ENCODE measurements around the gene XYLT2.
"Not testable (repeated sequence)": the region's sequence is repeated elsewhere in the genome, so short reads cannot be mapped to it uniquely, and the experiment has no call there.

Gene XYLT2

GRCh38 chr17:50393700-50394099, 47.8 kb downstream of the XYLT2 start:
- no peak overlapping the region for H3K27ac ChIP-seq
- TF ChIP-seq CTCF (IDR thresholded peaks at IDR 0.05) = no peak
- H3K36me3 ChIP-seq = peaks cover 59% of the 10 kb centered on the region

GRCh38 chr17:50394711-50395110, 48.8 kb downstream of the XYLT2 start:
- no peak for TF ChIP-seq CTCF (IDR thresholded peaks at IDR 0.05)
- no peaks in the 10 kb centered on the region for H3K27me3 ChIP-seq
- H3K4me3 ChIP-seq (ENCODE audit: low read depth in 1 of 2, low read length in 1 of 2) = no peak overlapping the region
- no peak overlapping the region for H3K27ac ChIP-seq
- peaks cover 49% of the 10 kb centered on the region for H3K36me3 ChIP-seq
- no peaks in the 10 kb centered on the region for H3K9me3 ChIP-seq
- H3K4me1 ChIP-seq (ENCODE audit: control insufficient read depth in 1 of 2, insufficient read depth in 1 of 2, low read depth in 1 of 2, low read length in 1 of 2) = peaks cover 20 to 21% of the 10 kb centered on the region in 2 experiments

More at GRCh38 chr17:50393700-50394099, 47.8 kb downstream of the XYLT2 start:
- Histone ChIP-seq H3K4me1 (ENCODE audit: control insufficient read depth in 1 of 2, insufficient read depth in 1 of 2, low read depth in 1 of 2, low read length in 1 of 2) (peaks cover 20 to 21% of the 10 kb centered on the region in 2 experiments), H3K4me3 (ENCODE audit: low read depth in 1 of 2, low read length in 1 of 2) (no peak overlapping the region), H3K27me3 (no peaks in the 10 kb centered on the region), H3K9me3 (no peaks in the 10 kb centered on the region)

DNA sequence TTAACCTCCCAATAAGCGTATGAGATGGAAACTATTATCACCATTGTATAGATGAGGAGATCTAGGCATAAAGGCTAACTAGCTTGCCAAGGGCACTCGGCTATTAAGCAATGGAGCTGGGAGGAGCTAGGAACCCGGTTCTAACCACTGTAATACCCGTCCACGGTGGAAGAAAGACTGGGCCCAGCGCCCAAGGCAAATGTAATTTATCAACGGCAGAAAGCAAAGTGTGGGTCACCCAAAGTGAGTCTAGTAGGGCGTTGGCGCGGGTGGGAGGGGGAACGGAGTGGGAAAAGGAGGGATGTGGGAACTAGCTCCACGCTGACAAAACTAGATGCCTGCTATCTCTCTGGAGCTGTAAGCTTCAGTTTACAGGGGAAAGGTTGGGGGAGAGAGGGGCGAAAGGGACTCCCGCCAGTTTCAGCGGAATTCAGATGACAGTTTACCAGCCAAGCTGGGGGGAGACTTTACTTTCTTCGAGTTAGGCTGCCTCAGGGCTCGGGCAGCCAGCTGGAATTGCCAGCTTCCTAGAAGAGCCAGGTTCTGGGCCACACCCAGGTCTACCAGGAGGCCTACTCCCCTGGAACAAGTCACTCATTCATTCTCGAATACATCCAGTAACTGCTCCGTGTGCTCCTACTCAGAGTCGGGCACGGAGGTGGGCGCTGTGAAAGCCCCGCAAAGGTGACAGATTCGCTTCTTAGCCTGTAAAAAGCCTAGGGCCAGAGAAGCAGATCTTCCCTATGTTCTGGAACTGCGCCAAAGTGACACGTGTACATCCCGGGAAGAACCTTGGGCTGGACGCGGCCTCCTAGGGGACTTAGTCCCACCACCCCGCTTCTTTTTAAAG, 50.6 kb downstream of the XYLT2 start:
- Histone ChIP-seq H3K36me3 (peaks cover 34% of the 10 kb centered on the region), H3K27me3 (no peaks in the 10 kb centered on the region), H3K27ac (peak overlapping the region; percentile 69), H3K4me3 (ENCODE audit: low read depth in 1 of 2, low read length in 1 of 2) (peak overlapping the region; percentile 81 to 87), H3K4me1 (ENCODE audit: control insufficient read depth in 1 of 2, insufficient read depth in 1 of 2, low read depth in 1 of 2, low read length in 1 of 2) (peaks cover 20 to 21% of the 10 kb centered on the region in 2 experiments), H3K9me3 (no peaks in the 10 kb centered on the region)
- TF ChIP-seq CTCF (IDR thresholded peaks at IDR 0.05) = no peak

DNA sequence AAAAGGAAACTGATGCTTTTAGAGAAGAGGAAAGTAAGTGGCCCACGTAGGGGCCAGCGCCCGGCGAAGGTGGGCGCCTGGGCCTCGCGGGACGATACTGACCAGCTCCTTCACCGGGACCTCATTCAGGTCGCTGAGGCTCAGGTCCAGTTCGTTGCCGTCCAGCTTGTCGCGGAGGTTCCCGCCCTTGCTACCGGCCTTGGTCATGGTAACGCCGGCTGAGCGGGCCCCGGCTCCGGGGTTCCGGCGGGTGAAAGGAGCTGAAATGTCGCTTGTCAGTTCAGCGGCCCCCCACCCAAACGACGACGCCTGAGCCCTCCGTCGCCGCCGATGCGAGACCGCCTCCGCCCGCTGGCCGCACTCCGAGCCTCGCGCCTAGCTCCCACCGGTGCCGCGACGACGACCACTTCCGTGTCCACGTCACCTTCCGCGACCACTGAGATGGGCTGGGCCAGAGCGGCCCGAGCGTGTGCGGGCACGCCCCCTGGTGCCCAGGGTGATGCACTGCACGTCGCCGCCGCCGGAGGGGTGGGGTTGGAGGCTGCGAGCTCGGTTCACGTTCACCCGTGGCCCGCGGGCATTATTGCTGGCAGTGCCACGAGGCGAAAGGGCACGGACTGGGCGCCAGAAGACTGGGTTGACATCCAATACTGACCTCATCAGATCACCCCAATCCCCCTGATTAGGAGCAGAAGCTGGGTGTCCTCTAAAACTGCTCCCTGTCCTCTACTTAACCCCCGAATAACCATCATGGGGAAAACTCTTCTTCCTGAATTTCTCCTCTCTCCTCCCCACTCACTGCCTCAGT, 51.4 kb downstream of the XYLT2 start, which contains the start of gene LRRC59:
TSS of gene LRRC59 (minus strand) at position 413 of the 808 bp plus-strand sequence. CDS start at position 207, 206 bp downstream.
- TF ChIP-seq CTCF (IDR thresholded peaks at IDR 0.05) = peak; percentile 99
- peak within 1 kb of the TSS; percentile 81 to 87 for H3K4me3 ChIP-seq (ENCODE audit: low read depth in 1 of 2, low read length in 1 of 2)
- peak within 1 kb of the TSS; percentile 69 for H3K27ac ChIP-seq

DNA sequence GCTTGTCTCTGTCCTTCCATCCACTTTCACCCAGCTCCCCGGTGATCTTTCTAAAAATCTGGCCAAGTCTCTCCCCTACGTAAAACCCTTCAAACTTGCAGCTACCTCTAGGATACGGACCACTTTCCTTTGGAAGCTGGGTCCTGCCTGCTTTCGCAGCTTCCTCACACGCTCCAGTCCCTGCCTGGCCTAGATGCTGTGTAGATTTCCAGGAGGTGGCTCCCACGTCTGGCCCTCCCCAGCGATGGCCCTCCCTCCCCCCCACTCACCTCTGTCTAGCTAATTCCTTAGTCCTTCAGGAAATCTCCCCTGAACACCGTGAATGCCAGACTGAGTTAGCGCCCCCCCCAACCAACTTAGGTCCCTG, 52.0 kb downstream of the XYLT2 start:
- Histone ChIP-seq H3K27me3 (no peaks in the 10 kb centered on the region), H3K27ac (no peak overlapping the region), H3K36me3 (peaks cover 19% of the 10 kb centered on the region), H3K4me1 (ENCODE audit: control insufficient read depth in 1 of 2, insufficient read depth in 1 of 2, low read depth in 1 of 2, low read length in 1 of 2) (peaks cover 20 to 21% of the 10 kb centered on the region in 2 experiments), H3K9me3 (no peaks in the 10 kb centered on the region), H3K4me3 (ENCODE audit: low read depth in 1 of 2, low read length in 1 of 2) (peak overlapping the region; percentile 81 to 87)
- no peak for TF ChIP-seq CTCF (IDR thresholded peaks at IDR 0.05)

More for the DNA sequence above, 51.4 kb downstream of the XYLT2 start, which contains the start of gene LRRC59:
- peaks cover 20 to 21% of the 10 kb centered on the region in 2 experiments for H3K4me1 ChIP-seq (ENCODE audit: control insufficient read depth in 1 of 2, insufficient read depth in 1 of 2, low read depth in 1 of 2, low read length in 1 of 2)
- no peaks in the 10 kb centered on the region for H3K9me3 ChIP-seq
- no peaks in the 10 kb centered on the region for H3K27me3 ChIP-seq
- peaks cover 25% of the 10 kb centered on the region for H3K36me3 ChIP-seq

DNA sequence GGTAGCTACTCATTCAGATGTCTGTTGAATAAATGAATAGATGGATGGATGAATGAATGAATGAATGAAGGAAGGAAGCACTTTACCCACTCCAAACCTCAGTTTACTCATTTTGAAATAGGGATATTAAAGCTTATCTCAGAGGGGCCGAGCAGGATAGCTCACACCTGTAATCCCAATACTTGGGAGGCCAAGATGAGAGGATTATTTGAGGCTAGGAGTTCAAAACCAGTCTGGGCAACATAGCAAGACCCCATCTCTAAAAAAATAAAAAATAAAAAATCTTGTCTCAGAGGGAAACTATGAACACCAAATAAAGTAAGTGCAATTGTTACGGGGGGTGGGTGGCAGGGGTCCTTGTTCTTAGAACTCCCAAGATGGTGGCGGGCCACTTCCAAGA, 52.7 kb downstream of the XYLT2 start:
- not testable (repeated sequence) for H3K4me3 ChIP-seq (ENCODE audit: low read depth in 1 of 2, low read length in 1 of 2); H3K9me3 ChIP-seq; H3K27ac ChIP-seq; H3K27me3 ChIP-seq
- Histone ChIP-seq H3K4me1 (ENCODE audit: control insufficient read depth in 1 of 2, insufficient read depth in 1 of 2, low read depth in 1 of 2, low read length in 1 of 2) (peaks cover 20 to 21% of the 10 kb centered on the region in 2 experiments), H3K36me3 (peaks cover 12% of the 10 kb centered on the region)

GRCh38 chr17:50399591-50399990, 53.7 kb downstream of the XYLT2 start:
- H3K27ac ChIP-seq; H3K9me3 ChIP-seq; H3K36me3 ChIP-seq; H3K27me3 ChIP-seq; H3K4me3 ChIP-seq (ENCODE audit: low read depth in 1 of 2, low read length in 1 of 2): not testable (repeated sequence)
- peaks cover 20 to 21% of the 10 kb centered on the region in 2 experiments for H3K4me1 ChIP-seq (ENCODE audit: control insufficient read depth in 1 of 2, insufficient read depth in 1 of 2, low read depth in 1 of 2, low read length in 1 of 2)

DNA sequence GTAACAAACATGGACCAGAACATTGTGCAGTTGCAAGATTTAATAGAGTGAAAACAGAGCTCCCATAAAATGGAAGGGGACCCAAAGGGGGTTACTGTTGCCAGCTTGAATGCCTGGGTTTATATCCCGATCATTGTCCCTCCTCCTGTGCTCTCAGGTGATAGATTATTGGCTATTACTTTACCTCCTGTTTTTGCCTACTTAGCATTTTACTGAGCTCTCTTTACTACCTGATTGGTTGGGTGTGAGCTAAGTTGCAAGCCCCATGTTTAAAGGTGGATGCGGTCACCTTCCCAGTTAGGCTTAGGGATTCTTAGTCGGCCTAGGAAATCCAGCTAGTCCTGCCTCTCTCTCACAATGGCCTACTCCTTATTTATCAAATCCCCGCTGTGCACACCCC, 59.4 kb downstream of the XYLT2 start:
- not testable (repeated sequence) for H3K36me3 ChIP-seq; H3K27me3 ChIP-seq; H3K27ac ChIP-seq; H3K4me3 ChIP-seq (ENCODE audit: low read depth in 1 of 2, low read length in 1 of 2); H3K4me1 ChIP-seq (ENCODE audit: control insufficient read depth in 1 of 2, insufficient read depth in 1 of 2, low read depth in 1 of 2, low read length in 1 of 2); H3K9me3 ChIP-seq

Data from neutrophil (primary cell).